Activated T-helper 1 cell treated with anti-CD3 and anti-CD28 coated beads, Interleukin-2, amount 50 U/mL, for 16 hours (primary cell): ENCODE measurements around the gene TRIM29.

Experiments used
- DNase-seq, 2 donors: peaks; one replicate each; pipeline ENCODE4 v3.0.0-alpha.2; 2020; ENCODE audit warnings: low read depth in 1 of 2, low spot score in 1 of 2

The TRIM29 gene

DNA sequence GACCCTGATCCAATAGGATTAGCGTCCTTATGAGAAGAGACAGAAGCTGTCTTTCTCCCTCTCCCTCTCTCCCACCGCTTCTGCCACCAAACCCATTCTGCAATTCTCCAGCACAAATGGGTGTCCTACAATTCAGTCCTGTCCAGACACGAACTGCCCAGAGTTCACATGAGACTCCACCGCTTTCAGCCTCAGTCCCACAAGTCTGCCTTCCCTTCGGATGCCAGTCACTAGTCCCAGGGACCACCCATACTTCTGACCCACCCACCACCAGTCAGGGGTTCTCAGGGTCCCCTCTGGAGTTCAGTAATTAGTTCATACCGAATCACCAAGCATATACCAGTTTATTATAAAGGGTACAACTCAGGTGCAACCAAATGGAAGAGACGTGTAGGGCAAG is 73.6 kb downstream of the TRIM29 start:
- no peak for DNase-seq

DNA sequence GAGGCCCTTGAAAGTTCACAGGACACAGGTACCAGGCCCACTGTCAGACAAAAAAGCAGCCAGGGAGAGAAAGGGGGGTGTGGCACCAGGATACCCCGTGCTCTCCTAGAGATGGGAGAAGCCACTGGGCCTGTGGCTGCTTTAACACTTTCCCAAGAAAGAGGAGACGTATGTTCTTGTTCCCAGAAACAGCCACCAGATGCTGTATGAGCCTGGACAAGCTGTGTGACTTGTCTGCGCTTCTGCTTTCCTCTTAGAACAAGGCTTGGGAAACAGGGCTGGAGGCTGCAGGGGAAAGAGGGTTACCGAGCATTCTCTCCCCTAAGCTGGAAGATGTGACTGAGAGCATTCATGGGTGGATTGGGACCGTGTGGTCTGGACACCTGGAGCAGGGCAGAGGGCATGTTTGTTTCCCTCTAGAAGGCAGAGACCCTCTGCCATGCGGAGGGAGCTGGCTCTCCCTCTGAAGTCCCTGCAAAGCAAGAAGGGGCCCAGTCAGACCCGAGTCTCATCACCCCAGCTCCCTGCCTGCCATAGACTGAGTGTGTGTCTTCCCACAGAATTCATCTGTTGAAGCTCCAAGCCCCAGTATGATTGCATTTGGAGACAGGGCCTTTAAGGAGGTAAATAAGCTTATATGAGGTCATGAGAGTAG is 74.1 kb downstream of the TRIM29 start:
- no peak for DNase-seq

DNA sequence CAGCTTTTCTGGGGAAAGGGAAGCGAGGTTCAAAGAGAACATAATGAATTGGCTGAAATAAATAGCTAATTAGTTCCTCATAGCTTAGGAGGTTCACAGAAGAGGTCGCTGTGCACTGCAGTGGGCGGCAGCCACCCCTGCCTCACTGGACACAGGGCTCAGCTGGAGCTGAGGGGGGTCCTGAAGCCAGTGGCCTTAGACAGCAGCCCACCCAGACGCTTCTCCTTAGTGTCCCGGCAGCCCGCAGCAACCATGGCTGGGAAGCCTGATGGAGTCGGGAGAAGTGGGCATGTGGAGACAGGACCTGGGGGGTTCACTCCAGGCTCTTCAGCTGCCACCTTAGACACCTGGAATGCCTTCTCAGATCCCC is 75.4 kb downstream of the TRIM29 start:
- DNase-seq: no peak

DNA sequence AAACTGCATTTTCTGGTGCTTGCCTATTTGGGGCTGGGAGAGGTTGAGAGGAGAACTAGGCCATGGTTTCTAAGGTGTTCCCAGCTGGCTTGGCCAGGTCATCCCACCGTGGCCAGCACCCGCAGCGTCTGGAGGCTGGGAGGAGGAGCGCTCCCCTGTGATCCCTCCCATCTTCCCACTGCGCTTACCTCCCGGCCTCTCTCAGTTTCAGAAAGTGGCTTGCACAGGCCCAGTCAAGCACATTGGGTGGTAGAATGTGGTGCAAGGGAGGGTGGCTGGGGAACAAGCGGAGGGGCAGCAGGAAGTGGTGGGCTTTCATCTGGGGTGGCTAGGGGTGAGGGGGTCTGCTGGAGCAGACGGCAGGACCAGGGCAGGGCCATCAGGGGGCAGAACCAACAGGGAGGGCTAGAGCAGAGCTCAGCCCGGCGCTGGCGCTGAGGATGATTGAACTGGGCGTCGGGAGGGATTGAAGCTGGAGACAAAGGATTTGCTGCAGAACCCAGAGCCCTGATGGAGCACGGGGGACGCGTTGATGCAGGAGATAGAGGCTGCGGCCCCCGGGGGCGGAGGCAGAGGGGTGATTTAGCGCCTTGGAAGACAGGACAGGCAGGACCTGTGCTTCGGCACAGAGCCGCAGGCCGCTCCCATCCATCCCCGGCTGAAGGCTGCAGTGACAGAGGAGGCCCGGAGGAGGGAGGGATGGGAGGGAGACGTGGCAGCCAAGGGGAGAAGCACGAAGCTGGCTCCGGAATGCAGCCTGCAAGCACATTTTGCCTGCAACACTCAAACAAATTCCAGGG is 76.0 kb downstream of the TRIM29 start:
- DNase-seq: no peak
